HG02588 (cell line): ENCODE results near the gene TRMT2A.
"Not testable (repeated sequence)": the region's sequence is repeated elsewhere in the genome, so short reads cannot be mapped to it uniquely, and the experiment has no call there.

Source experiments
- ATAC-seq: cut with Tn5 transposase; IDR thresholded peaks from one replicate; pipeline ENCODE4 v1.9.1; 2021; ENCODE audit warnings: mild to moderate bottlenecking, moderate library complexity; ENCODE audit not compliant: unreplicated experiment

The TRMT2A gene

DNA sequence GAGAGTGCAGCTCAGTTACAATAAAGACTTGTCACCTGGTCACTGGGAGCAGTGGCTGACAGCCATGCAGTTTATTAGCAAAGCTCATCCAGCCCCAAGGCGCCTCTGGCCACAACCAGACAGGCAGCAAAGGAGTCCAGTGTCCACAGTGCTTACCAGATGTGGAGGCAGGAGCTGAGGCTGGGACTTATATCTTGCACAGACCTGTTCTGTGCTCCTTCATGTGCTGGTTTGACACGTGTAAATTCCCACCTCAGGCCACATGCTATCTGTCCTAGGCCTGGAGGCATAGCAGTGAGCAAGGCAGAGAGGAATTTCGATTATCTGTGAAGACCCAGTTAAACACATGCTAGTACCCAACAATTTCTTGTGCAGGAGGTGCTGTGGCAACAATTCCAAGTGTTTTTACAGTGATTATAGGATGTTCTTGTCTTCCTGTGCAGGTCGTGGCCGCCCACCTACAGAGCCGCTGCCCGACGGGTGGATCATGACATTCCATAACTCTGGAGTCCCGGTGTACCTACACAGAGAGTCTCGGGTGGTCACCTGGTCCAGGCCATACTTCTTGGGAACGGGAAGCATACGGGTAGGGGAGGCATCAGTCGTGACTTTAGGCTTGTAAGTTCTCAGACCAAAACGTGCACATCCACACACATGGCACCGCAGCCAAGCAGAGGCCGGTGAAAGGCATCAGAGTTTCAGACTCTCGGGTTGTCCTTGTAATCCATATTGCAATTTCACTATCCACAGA lies 27.6 kb downstream of the TRMT2A start:
- no peak for ATAC-seq

- no peak for ATAC-seq
These were observed 28.8 kb downstream of the TRMT2A start for GRCh38 chr22:20088263-20088648.

DNA sequence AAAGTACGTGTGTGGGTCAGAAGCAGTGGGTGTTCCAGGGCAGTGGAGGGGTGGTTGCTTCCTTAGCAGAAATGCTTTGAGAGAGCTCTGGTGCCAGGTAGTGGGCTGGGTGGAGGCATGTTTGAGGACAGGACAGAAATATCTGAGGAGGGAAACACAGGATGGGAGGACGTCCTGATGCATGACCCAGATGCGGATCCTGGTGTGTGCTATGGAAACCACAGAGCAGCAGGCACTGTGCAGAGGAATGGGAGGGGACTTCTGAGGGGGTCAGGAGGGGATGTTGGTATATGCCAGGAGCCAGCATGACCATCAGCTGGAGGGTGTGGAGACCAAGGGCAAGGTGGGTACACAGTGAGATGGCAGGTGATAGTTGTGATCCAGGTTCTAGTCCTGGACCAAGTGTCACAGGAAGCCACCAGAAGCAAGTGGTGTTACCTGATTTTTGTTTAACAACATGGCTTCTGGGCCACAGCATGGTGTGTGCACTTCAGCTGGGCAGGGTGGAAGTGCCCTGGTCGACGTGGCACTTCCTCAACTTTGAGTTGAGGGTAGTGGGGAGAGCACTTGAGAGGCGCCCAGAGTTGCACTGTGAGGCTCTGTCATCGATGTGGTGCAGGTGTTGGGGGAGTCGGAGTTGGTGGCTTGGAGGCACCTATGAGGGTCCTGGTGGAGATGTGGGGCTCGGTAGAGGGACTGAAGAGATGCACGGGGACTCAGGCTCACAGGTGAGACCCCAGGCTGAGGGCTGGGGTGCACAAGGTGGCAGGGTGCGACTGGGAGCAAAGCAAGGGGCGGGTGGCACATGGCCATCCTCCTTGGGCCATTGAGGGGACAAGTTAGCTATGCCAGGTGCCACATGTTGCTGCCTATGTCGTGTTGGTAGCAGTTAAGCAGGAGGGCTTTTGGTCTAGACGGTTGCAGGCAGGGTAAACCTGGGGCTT lies 29.4 kb downstream of the TRMT2A start:
- no peak for ATAC-seq

GRCh38 chr22:20086763-20087162 lies 30.3 kb downstream of the TRMT2A start:
- no peak for ATAC-seq

DNA sequence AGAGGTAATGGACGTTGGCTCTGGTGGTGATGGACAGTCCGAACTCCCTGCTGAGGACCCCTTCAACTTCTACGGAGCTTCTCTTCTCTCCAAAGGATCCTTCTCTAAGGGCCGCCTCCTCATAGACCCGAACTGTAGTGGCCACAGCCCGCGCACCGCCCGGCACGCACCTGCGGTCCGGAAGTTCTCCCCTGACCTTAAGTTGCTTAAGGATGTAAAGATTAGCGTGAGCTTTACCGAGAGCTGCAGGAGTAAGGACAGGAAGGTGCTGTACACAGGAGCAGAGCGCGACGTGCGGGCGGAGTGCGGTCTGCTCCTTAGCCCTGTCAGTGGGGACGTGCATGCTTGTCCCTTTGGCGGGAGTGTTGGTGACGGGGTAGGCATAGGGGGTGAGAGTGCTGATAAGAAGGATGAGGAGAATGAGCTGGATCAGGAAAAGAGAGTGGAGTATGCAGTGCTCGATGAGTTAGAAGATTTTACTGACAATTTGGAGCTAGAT lies 30.9 kb downstream of the TRMT2A start:
- no peak for ATAC-seq

DNA sequence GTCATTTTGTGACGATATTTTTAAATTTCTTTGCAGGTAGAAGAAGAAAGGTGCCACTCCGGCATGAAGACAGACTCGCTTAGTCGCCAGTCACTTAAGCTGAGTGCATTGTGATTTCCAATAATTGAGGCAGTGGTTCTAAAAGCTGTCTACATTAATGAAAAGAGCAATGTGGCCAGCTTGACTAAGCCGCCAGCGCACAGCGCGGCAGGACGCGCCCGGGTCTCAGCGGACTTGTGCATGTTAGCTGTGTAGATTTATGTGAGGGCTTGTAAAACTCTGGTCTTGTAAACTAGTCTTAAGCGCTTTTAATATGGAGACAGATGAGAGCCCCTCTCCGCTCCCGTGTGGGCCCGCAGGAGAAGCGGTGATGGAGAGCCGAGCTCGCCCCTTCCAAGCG lies 31.4 kb downstream of the TRMT2A start:
- ATAC-seq: no peak

GRCh38 chr22:20084547-20085413 lies 32.2 kb downstream of the TRMT2A start:
- ATAC-seq: no peak

DNA sequence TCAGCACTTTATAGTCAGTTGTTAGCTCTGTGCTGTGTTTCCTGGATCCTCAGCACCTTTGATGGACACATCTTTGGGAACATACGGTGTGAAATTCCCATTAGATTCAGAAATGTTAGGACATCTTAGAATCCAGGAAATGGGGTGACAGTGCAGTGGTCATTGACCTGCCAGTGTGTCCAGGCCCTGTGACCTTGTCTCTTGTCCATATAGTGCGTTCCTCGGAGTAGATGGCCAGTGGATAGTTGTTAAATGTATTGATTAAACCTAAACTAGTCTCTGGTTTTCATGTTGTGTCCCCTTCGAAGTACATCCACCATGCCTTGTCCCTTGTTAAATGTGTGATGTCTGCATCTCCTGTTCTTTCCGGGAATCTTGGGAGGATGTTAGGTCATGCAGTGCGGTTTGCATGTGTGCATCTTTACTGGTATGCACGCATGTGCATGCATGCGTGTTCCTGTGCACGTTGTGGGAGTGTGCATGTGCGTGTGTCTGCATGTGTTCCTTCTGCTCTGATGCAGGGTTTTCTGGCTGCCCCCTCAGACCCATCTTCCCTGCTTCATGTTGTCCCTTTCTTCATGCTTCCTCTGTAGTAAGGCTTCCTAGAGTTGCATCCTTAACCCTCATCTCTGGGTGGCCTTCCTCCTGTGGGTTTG lies 33.0 kb downstream of the TRMT2A start:
- ATAC-seq: no peak

DNA sequence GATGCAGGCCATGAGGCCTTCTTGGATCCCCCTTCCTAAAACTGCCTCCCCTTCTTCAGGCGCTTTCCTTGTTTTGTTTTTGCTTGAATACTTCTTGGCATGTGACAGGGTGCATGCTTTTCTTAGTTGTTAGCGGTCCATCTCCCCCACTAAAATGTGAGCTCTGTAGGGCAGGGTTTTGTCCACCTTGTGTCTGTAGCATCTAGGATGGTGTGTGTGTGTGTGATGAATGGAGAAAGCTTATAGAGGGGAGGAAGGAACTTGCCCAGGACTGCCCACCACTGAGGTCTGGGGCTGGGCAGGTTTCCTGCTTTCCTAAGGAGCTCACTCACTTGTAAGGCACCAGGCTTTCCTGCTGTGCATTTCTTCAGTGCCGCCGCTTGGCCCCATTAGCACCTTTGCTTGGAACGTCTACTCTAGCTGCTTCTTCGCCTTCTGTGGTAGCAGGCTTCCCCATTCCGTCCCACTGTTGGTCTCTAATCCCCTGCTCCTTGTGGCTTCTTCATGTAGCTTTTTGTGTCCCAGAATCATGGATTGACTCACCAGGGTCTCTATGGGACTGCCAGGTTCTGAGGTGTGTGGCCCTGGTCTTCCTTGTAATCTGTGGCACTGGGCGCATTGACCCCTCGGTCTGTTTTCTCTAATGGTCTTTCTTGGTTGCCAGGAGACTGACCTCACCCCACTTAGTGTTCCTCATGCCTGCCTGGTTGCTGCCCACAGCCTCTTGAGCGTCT lies 33.7 kb downstream of the TRMT2A start:
- no peak for ATAC-seq

- ATAC-seq: no peak
These were observed 36.0 kb downstream of the TRMT2A start for GRCh38 chr22:20080776-20081654.

- ATAC-seq: peak; percentile 57
These were observed 36.6 kb downstream of the TRMT2A start for GRCh38 chr22:20080445-20080775.

- ATAC-seq: peak; percentile 82
These were observed 37.1 kb downstream of the TRMT2A start, which contains the start of gene DGCR8 for GRCh38 chr22:20079745-20080444. DGCR8 (plus strand) TSS chr22:20080241; CDS start chr22:20085964, 5,723 bp downstream.

- ATAC-seq: no peak
These were observed 40.3 kb downstream of the TRMT2A start for GRCh38 chr22:20076627-20077172.

- ATAC-seq: no peak
These were observed 45.5 kb downstream of the TRMT2A start for GRCh38 chr22:20071524-20071972.

DNA sequence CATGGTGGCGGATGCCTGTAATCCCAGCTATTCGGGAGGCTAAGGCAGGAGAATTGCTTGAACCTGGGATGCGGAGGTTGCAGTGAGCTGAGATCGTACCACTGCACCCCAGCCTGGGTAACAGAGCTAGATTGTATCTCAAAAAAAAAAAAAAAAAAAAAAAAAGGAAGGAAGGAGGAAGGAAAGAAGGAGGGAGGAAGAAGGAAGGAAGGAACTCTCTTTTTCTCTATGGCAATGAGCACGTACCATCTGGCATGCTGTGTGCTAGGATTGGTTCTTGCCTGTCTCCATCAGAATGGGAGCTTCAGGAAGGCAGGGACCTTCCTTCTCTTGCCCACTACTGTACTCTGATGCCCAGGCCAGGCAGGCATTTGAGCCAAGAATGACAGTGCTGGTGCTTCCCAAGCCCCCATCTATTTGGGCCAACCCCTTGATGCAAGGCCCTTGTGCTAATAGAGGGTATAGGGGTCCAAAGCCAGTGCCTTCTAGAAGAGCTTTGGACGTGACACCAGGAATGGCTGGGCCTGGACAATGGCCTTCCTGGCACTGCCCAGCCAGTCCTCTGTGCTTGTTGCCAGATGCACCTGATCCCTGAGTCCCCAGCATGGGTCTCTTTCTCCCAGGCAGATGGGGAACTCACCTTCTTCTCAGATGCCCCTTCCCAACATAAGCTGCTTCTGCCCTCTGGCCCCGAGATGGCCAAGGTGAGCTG lies 47.5 kb downstream of the TRMT2A start:
- ATAC-seq: no peak

DNA sequence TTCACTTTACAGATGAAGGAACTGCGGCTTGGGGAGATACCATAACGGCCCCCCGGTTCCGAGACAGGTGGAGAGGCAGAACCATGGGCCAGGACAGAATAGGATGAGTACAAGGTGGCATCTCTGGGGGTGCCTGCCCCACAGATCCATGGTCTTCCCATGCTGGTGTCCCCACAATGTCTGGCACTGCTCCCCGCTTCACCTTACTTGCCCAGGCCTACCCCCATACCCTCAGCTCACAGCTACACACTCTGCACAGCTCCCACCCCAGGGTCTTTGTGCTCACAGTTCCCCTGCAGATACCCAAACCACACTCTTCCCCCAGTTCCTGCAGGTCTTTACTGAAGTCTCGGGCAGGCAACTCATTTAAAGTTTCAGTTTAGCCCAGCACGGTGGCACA lies 48.4 kb downstream of the TRMT2A start:
- no peak for ATAC-seq

- not testable (repeated sequence) for ATAC-seq
These were observed 49.7 kb downstream of the TRMT2A start for GRCh38 chr22:20067384-20067682.
